Fibroblast of peridontal ligament (primary cell): Measurements from ENCODE around the gene HM13.
"Not testable (repeated sequence)": the region's sequence is repeated elsewhere in the genome, so short reads cannot be mapped to it uniquely, and the experiment has no call there.

Experiments
- DNase-seq: peaks from one replicate; pipeline ENCODE4 v3.0.0-alpha.2; 2010; ENCODE audit errors: extremely low read depth

HM13 gene

GRCh38 chr20:31590717-31591225, 76.5 kb downstream of the HM13 start:
- DNase-seq, result no peak

- DNase-seq, result peak; percentile 55
Observed at GRCh38 chr20:31593221-31594001, 79.2 kb downstream of the HM13 start.

DNA sequence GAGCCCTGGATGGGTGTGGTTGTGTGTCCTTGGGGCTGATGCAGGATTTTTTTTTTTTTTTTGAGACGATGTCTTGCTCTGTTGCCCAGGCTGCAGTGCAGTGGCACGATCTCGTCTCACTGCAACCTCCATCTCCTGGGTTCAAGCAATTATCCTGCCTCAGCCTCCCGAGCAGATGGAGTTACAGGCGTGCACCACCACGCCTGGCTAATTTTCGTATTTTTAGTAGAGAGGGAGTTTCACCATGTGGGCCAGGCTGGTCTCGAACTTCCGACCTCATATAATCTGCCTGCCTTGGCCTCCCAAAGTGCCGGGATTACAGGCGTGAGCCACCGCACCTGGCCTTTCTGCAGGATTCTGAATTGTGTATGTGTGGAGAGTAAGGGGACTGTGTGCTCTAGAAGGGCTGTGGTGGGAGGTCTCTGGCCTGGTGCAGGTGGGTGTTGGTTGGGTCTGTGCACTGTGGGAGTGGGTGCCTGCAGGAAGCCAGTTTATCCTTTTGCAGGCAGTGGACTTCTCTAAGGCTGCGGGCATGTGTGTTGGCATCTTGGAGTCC, 79.8 kb downstream of the HM13 start:
- DNase-seq, result no peak

DNA sequence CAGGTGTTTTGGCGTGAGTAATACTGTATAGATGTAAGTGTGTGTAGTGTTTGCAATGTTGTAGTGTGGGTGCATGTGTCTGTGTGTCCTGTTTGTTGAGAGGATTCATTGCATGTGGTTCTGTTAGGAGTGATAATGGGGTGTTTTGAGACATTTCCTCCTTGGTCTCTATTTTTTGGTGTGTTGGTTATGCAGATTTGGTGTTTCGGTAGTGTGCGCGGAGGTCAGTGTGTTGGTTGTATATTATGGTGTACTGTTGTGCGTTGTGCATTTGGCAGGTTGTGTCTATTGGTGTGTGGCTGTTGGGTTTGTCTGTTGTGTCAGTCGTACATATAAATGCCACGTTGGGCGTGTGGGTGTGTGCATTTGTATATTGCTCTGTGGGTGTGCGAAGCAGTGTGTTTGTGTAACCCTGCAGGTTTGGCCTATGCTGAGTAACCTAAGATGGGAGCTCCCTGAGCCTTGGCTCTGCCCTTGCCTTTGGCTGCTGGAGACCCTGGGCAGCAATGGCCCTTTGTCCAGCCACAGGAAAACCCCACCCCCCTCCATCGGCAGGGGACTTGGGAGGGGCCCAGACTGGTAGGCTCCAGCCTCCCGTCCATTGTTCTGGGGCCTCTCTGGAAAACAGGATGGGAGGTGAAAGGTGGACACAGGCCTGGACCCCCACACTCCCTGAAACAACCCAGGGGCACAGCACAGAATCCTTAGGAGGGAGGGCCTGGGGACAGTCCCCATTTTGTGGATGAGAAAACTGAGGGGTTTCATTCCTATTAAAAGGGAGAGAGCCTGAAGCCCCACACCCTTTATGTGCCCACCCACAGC, 80.5 kb downstream of the HM13 start:
- DNase-seq, result no peak

- DNase-seq, result no peak
Observed at GRCh38 chr20:31595380-31595653, 81.1 kb downstream of the HM13 start.

DNA sequence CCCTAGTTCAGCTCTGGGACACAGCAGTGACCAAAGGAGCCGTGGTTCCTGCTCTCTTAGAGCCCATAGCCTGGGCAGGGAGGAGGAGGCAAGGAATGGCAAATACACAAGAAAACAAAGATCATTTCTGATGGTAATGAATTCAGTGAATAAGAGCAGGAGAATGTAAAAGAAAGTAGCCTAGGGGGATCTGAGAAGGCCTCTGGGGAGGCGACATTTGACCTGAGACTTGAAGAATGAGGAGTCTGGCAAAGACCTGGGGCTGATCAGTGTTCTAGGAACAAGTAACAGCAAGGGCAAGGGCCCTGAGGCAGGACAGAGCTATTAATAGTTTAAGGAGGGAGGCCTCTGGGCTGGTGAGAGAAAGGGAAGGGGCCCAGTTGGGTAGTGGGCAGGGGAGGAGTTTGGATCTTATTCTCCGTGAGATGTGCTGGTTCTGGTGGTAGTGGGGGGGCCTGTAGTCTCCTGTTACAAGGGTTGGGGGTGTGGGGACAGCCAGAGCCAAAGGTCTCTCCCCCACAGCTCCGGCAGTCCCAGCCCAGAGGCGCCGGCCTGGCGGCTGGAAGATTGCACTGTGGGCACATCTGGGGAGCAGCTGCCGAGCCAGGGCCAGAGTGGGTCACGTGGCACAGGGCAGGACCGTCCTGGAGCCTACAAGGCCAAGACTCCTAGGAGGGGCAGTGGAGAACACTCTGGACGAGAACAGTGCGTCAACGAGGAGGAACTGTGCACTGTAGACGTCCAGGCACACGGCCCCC, 81.6 kb downstream of the HM13 start:
- DNase-seq, result peak; percentile 91

GRCh38 chr20:31596412-31596715, 82.1 kb downstream of the HM13 start:
- DNase-seq, result not testable (repeated sequence)

GRCh38 chr20:31596831-31597480, 82.7 kb downstream of the HM13 start:
- no peak for DNase-seq

DNA sequence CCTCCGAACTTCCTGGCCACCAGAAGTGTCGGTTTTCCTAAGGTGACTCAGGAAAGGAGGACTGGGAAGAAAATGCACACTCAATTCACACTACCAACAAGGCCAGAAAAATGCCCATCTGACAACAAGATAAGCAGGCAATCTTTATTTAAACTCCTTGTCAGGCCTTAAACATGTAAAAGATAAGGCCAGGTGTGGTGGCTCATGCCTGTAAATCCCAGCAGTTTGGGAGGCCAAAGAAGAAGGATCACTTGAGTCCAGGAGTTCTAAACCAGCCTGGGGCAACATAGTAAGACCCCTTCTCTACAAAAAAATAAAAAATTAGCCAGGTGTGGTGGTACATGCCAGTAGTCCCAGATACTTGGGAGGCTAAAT, 83.2 kb downstream of the HM13 start:
- no peak for DNase-seq

GRCh38 chr20:31602431-31602778, 88.2 kb downstream of the HM13 start:
- no peak for DNase-seq

DNA sequence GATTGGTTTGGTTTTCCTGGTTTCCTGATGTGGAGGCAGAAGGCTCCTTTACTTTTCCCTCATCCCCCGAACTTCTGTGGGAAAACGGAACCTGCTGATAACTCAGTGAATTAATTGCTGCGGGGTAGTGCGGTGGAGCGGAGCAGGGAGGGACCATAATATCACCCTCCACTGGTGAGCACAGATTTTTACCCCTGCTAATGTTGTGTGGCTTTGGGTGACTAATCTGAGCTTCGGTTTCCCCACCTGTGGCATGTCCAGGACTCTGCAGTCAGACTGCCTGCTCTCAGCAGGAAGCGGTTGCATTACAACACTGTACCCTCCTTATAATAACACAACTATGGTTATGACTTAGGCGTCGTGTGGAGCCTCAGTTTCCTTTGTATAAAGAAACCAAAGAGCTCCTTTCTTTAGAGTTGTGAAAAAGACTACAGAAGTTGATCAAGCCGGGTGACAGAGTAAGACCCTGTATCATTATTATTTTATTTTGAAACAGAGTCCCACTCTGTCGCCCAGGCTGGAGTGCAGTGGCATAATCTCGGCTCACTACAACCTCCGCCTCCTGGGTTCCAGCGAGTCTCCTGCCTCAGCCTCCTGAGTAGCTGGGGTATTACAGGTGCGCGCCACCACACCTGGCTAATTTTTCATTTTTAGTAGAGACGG, 88.7 kb downstream of the HM13 start:
- DNase-seq, result no peak

DNA sequence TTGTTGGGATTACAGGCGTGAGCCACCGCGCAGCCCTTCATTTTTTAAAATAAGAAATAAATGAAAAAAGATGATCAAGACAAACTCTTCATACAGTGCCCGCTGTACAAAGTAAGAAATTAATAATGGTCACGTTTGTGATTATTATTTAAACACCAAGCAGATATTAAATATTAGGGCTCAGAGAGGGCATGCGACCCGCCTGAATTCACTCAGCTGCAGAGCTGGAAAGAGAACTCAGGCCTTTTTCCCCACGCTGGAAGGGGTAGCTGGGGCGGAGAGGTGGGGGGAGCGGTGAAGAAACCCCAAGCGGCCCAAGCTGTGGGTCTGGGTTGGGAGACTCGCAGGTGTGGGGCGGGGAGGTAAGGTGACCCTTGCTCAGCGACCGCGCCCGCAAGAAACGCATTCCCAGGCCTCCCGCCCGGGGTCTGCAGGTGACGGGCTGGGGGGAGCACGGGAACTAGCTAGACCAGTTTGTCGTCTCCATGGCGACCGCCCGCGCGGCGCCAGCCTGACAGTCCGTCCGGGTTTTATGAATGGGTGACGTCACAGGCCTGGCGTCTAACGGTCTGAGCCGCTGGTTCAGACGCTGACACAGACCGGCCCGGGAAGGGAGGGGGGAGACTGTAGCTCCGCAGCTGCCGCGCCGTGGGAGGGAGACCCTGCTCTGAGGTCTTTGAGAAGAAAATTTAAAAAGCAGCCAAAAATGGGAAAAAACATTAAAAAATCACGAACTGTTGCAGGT, 89.8 kb downstream of the HM13 start:
- DNase-seq, result peak; percentile 86

GRCh38 chr20:31604567-31605030, 90.4 kb downstream of the HM13 start:
- no peak for DNase-seq

- peak; percentile 92 for DNase-seq
Observed at GRCh38 chr20:31605031-31605901, 91.0 kb downstream of the HM13 start, which contains the start of gene ID1. ID1 (plus strand) TSS chr20:31605289; CDS start chr20:31605388, 99 bp downstream.

- no peak for DNase-seq
Observed at GRCh38 chr20:31605902-31606803, 91.9 kb downstream of the HM13 start.

DNA sequence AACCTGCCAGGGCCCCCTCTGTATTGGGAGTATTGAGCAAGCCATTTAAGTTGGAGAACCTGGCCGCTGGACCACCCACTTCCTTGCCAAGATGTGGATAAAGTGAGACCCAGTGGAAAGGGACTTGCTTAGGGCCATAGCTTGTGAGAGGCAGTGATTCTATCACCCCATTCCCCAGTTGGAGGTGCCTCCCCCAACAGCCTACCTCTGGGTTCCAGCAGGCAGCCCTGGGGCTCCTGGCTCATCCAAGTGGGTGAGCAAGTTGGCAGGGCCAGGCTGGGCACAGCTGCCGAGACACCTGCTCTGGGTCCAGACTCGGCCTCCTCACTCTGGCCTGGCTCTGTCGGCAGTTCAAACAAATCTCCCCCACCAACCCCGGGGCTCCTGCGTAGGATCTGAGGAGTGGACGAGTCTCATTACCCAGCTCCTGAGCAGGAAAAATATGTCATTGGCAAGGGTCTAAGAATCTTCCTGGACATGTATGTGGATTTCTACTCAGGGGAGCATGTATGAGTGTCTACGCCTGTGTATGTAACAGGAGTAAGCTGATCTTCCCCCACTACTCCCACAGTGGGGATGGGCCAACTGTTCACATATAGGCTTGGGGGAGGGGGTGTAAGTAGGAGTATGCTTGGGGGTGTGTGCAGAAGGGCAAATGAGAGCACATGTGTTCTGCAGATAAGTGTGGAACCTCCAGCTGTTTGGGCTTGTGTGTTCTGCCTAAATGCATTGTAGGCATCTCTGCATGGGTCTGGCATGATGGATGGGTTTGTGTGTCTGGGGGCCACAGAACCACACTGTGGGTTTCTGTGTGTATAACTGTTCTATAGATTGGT, 92.8 kb downstream of the HM13 start:
- DNase-seq, result no peak

GRCh38 chr20:31607640-31608250, 93.5 kb downstream of the HM13 start:
- DNase-seq, result no peak
